ENCODE measurements around the gene SUGP2.

SUGP2 gene

DNA sequence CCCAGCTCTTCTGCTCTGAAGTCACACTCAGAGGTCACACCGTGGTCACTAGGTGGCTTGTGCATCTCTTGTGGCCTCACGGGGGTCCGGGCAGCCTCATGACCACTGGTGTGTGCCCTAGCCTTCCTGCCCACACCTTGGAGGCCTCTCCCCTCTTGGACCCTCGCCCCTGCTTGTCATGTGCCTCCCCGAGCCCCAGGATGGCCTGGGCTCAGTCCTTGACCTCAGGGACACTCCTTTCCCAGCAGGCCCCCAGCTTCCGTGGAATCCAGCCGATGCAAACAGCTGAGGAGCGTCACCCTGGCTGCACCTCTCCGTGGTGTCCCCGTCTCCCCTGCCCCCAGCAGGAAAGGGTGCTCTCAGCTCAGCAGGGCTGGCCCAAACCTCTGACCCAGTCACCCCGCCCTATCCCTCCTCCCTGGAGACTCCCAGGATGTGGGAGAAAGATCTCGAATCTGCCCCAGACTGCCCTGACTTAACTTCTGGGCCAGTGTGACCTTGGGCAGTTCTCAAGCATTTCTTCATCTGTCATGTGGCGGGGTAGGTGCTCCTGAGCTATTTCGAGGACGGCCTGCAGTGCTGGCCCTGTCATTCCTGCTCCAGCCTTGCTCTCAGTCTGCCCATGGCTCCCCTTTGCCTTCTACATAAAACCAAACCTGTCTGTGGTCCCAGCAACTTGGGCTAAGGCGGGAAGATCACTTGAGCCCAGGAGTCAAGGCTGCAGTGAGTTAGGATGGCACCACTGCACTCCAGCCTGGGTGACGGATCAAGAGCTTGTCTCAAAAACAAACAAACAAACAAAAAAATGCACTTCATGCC is 25.9 kb upstream of the SUGP2 start:
- no peak for DNase-seq

- no peak for DNase-seq
Measured at GRCh38 chr19:19057720-19058119, 24.4 kb upstream of the SUGP2 start.

DNA sequence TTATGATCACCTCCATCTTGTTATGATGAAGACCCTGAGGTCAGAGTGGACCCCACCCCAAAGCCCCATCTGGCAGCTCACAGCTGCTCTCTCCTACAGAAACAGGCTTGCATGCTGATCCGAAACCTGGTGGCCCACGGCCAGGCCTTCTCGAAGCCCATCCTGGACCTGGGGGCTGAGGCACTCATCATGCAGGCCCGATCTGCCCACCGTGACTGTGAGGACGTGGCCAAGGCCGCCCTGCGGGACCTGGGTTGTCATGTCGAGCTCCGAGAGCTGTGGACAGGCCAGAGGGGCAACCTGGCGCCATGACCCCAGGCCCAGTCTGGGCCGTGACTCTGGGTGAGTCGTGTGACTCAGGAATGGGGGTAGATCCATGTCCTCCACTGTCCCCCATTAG is 24.0 kb upstream of the SUGP2 start:
- DNase-seq, result no peak

DNA sequence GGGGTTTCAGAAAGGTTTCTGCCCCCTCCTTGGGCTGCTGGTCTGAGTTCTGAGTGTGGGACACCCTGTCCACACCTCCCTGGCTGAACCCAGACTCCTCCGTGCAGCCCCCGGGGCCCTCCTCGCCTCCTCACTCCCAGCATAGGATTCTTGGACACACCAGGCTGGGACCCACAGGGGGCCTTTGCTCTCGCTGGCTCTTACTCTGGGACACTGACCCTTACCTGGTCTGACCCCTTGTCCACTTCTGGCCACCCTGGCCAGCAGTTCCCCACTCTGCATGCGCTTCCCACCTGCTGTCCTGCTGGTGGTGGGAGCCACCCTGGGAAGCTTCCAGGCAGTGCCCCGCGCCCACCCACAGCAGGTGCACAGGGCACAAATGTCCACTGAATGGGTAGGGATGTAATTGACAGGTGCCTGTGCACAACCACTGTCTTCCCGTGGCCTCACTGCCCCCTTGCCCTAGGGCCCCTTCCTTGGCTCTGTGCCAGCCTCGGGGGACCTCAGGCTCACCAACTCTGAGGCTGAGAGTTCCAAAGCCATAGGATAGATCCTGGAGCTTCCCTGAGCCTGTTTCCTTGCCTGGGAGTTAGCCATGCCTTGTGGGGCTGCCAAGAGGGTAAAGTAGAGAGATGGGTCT is 23.4 kb upstream of the SUGP2 start:
- DNase-seq, result no peak

GRCh38 chr19:19055701-19056100 is 22.4 kb upstream of the SUGP2 start:
- DNase-seq, result no peak

DNA sequence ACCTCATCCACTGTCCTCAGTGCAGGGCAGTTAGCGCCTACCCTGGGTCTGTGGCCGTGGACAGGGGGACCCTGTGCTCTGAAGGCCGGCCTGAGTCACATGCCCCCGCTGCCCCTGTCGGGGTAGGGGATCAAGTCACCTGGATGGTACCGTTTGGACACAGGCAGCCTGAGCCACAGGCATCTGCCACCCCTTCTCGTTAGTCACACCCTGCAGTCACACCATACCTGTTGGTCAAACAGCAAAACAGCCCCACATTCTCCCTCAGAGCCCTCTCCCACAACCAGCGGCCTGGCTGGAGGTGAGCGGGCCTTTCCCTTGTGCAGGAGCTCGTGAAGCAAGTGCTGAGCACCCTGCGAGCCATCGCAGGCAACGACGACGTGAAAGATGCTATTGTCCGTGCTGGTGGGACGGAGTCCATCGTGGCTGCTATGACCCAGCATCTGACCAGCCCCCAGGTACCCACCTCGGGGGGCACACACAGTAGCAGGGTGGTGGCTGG is 21.7 kb upstream of the SUGP2 start:
- DNase-seq, result no peak

- no peak for DNase-seq
Measured at GRCh38 chr19:19054315-19054938, 21.1 kb upstream of the SUGP2 start.

- peak; percentile 70 for DNase-seq
Measured at GRCh38 chr19:19053508-19054314, 20.4 kb upstream of the SUGP2 start.

DNA sequence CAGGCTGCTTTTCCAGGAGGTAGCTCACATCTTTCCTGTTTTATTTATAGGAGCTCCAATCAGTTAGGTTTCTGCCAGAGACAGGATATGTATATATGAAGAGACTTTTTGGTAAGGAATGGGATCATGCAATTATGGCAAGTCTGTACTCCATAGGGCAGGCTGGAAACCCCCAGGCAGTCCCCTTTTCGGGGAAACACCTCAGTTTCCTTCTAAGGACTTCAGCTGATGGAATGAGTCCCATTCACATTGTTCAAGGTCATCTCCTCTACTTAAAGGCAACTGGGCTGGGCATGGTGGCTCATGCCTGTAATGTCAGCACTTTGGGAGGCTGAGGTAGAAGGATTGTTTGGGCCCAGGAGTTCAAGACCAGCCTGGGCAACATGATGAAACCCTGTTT is 19.6 kb upstream of the SUGP2 start:
- no peak for DNase-seq

DNA sequence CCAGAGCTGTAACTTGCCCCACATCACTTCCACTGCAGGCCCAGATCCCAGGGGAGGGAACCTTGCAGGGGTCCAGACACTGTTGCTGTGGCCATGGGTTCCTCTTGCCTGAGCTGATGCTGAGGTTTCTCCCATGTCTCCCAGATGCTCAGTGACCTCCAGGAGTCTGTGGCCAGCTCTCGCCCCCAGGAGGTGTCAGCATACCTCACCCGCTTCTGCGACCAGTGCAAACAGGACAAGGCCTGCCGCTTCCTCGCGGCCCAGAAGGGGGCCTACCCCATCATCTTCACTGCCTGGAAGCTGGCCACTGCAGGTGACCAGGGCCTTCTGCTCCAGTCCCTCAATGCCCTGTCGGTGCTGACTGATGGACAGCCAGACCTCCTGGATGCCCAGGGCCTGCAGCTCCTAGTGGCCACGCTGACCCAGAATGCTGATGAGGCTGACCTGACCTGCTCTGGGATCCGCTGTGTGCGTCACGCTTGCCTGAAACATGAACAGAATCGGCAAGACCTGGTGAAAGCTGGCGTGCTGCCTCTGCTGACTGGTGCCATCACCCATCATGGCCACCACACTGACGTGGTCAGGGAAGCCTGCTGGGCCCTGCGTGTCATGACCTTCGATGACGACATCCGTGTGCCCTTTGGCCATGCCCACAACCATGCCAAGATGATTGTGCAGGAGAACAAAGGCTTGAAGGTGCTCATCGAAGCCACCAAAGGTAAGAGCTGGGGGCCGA is 18.3 kb upstream of the SUGP2 start:
- DNase-seq, result no peak

- DNase-seq, result no peak
Measured at GRCh38 chr19:19050731-19051130, 17.4 kb upstream of the SUGP2 start.

DNA sequence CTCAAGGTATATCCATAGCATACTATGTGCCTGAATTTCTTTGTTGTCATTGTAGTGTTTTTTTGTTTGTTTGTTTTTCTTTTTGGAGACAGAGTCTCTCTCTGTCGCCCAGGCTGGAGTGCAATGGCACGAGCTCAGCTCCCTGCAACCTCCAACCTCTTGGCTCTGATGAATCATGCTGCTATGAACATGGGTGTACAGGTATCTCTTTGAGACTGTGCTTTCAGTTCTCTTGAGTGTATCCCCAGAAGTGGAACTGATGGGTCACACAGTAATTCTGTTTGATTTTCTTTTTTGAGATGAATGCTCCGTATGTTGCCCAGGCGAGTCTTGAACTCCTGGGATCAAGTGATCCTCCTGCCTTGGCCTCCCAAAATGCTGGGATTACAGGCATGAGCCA is 16.8 kb upstream of the SUGP2 start:
- DNase-seq, result no peak

DNA sequence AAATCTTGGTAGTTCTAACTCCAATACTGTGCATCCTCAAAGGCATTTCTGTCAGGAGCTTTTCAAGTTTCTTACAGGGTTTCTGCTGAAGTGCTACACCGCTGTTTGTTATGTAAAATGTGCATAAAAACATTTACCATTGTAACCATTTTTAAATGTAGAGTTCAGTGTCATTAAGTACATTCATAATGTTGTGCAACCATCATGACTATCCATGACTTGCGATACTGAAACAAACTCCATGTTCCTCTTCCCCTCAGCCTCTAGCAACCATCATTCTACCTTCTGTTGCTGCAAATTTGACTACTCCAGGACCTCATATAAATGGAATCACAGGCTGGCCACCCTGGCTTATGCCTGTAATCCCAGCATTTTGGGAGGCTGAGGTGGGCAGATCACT is 16.1 kb upstream of the SUGP2 start:
- DNase-seq, result no peak

DNA sequence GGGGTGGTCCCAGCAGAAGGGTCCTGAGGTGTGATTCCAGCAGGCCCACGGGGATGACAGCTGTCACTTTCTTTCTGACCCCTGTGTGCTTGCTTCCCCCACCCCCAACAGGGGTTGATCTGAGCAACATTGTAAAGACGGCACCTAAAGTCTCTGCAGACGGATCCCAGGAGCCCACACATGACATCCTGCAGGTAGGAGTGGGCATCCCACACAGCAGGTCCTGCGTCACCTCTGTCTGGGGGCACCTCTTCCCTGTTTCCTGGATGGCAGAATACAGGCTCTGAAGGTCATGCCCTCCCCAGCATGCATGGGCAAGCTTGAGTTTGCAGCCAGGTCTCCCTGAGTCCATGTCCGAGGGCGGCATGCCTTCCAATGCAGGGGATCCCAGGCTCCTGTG is 10.6 kb upstream of the SUGP2 start:
- DNase-seq, result no peak

DNA sequence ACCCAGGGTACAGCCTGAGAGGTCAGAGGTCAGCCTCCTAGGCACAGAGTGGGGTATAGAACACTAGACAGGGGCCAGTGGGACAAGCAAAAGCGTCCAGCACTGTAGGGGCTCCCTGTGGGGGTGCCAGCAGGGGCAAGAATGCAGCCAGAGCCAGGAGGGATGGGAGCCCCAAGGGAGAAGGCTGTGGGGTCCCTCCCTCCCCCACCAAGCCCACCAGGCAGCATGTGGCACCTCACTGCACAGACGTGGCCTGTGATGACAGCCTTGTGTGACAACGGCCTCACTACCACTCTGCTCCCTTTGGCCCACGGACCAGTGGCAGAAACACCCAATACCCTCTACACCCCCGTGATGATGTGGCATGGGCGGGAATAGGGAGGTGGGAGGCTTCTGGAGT is 10.2 kb upstream of the SUGP2 start:
- no peak for DNase-seq

- DNase-seq, result no peak
Measured at GRCh38 chr19:19042732-19043280, 9.5 kb upstream of the SUGP2 start.

GRCh38 chr19:19040417-19040816 is 7.1 kb upstream of the SUGP2 start:
- no peak for DNase-seq

- no peak for DNase-seq
Measured at GRCh38 chr19:19039901-19040300, 6.6 kb upstream of the SUGP2 start.

DNA sequence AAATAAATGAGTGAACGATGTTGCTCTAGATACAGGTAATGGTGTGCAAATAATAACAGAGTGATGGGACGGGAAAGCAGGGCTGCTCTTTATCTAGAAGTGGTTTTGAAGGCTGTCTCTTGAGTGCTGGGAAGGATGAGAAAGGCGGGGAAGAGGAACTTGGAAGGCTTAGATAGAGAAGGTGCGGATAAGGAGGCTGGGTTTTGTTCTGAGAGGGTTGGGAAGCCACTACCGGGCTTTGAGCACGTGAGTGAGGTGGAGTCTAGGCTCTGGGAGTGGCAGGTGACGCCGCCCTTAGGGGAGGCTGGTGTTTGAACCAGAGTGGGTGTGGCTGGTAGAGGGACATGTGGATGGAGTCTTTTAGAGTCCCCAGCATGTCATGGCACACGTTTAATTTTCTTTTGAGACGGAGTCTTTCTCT is 897 bp upstream of the SUGP2 start:
- DNase-seq, result peak; percentile 47

- DNase-seq, result no peak
Measured at GRCh38 chr19:19033176-19033425, 216 bp downstream of the SUGP2 start.

- peak; percentile 24 for DNase-seq
Measured at GRCh38 chr19:19032420-19033175, 719 bp downstream of the SUGP2 start.

- no peak for DNase-seq
Measured at GRCh38 chr19:19031891-19032290, 1.4 kb downstream of the SUGP2 start.

Data from T-helper 9 cell (primary cell).